Transverse colon (tissue), 4 donors: ENCODE results near the gene KDM6B. TPM values are rescaled to one million over a fixed set of nuclear protein-coding genes. Genes with fewer than 3 reads are reported as not detected.
"Not testable (repeated sequence)": the region's sequence is repeated elsewhere in the genome, so short reads cannot be mapped to it uniquely, and the experiment has no call there.

Source experiments
- DNase-seq: peaks from one replicate; pipeline ENCODE4 v3.0.0-alpha.2; 2019
- H3K27ac ChIP-seq, 4 donors: fragments of 200-600 bp; sonication (generic); 2 replicates each; pipeline ENCODE4 v1.5.1; 2016 to 2018; ENCODE audit warnings: inconsistent platforms in 4 of 4
- H3K27me3 ChIP-seq: fragments of 200-600 bp; sonication (generic); 2 replicates; pipeline ENCODE4 v1.5.1; 2017; ENCODE audit warnings: inconsistent platforms
- H3K36me3 ChIP-seq, 4 donors: fragments of 200-600 bp; sonication (generic); 2 replicates each; pipeline ENCODE4 v1.5.1; 2017 to 2019; ENCODE audit warnings: inconsistent platforms in 4 of 4
- H3K4me1 ChIP-seq, 4 donors: fragments of 200-600 bp; sonication (generic); 2 replicates each; pipeline ENCODE4 v1.5.1; 2017 to 2020; ENCODE audit warnings: inconsistent platforms in 4 of 4
- H3K4me3 ChIP-seq, 4 donors: fragments of 200-600 bp; sonication (generic); 1 replicate in 1 of 4; 2 replicates in 3 of 4; pipeline versions ENCODE4 v1.5.1 to v1.6.1; 2017 to 2019; ENCODE audit warnings: inconsistent platforms in 4 of 4
- H3K9me3 ChIP-seq, 2 donors: fragments of 200-600 bp; sonication (generic); 2 replicates each; pipeline ENCODE4 v1.5.1; 2017 to 2019; ENCODE audit warnings: inconsistent platforms in 2 of 2
- EP300 ChIP-seq: sonication (generic); formaldehyde crosslinking; IDR thresholded peaks from one replicate; pipeline ENCODE4 v1.6.1; 2017; ENCODE audit warnings: antibody characterized with exemption, low read depth
- POLR2A ChIP-seq: fragments of 450-650 bp; IDR thresholded peaks from one replicate; pipeline ENCODE4 v1.6.1; 2016; ENCODE audit warnings: antibody characterized with exemption, mild to moderate bottlenecking, moderate library complexity
- POLR2AphosphoS5 ChIP-seq, 3 donors: sonication (generic); formaldehyde crosslinking; IDR thresholded peaks; one replicate each; pipeline ENCODE4 v1.6.1; 2016; ENCODE audit warnings: antibody characterized with exemption in 3 of 3
- WGBS, 2 donors: methylation state at CpG; one replicate each; pipeline ENCODE4 v1.1.5; 2018; ENCODE audit warnings: low coverage in 1 of 2; 5-methylcytosine and 5-hydroxymethylcytosine counted together
- in situ Hi-C, 4 donors: fragments of 200-750 bp; cut with MboI; loops; one replicate each; pipeline versions ENCODE4 v1.15.0 to v1.15.1; 2017; ENCODE audit warnings: low sequenced_read_pairs in 3 of 4, low pct_ligation_motif_present in 1 of 4, low pct_unique_long_range_greater_than_20kb in 1 of 4
- intact Hi-C: fragments of 100-400 bp; cut with DNase I; formaldehyde crosslinking; loops from one replicate; pipeline ENCODE4 v1.15.1; 2023; ENCODE audit warnings: low total_unique reads
- total RNA-seq, 4 donors: library from RNA; depleted of rRNA; stranded (reverse); fragments of >200 nt; gene quantifications; one replicate each; pipeline ENCODE4 v1.1.0, GENCODE V29; 2016
- TF ChIP-seq, protein P1 (sequence below), 5 experiments: fragments of 200-600 bp in 3 of 5; fragments of 450-650 bp in 2 of 5; sonication (generic) in 3 of 5; IDR thresholded peaks; 1 replicate in 2 of 5; 2 replicates in 3 of 5; pipeline ENCODE4 v1.5.1; 2016 to 2017; ENCODE audit warnings: antibody characterized with exemption in 5 of 5, inconsistent platforms in 3 of 5, mild to moderate bottlenecking in 2 of 5, moderate library complexity in 1 of 5

The KDM6B gene
- total RNA-seq, 4 donors from 2014 or later, result 18.3 to 33.7 (median 30.2) TPM

DNA sequence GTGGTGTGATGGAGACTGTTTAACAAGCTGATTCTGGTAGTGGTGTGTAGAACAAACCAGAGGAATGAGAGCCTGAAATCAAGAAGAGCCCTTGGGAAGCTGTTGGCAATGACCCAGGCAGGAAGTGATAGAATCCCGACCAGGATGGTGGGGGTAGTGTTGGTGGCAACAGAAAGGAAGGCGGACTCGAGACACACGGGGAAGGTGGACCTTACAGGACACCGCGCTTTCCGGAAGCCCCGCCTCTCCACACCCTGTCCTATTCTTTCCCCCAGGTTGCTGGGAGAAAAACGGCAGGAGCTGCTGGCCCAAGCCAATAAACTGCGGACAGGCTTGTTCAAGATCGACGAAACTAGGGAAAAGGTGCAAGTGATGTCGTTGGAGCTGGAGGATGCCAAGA lies 30.0 kb upstream of the KDM6B start:
- H3K27me3 ChIP-seq, result peaks cover 6% of the 10 kb centered on the region
- H3K4me3 ChIP-seq, result no peak overlapping the region
- H3K36me3 ChIP-seq, result no peaks in the 10 kb centered on the region
- 30 to 48% methylated on average over 4 to 13 of the region's 13 CpGs for WGBS, 2 donors
- intact Hi-C loops, result no loop called here
- TF ChIP-seq POLR2AphosphoS5 (IDR thresholded peaks at IDR 0.05), result no peak
- no peak for TF ChIP-seq EP300
- no peak for TF ChIP-seq POLR2A
- TF ChIP-seq, protein P1, sequence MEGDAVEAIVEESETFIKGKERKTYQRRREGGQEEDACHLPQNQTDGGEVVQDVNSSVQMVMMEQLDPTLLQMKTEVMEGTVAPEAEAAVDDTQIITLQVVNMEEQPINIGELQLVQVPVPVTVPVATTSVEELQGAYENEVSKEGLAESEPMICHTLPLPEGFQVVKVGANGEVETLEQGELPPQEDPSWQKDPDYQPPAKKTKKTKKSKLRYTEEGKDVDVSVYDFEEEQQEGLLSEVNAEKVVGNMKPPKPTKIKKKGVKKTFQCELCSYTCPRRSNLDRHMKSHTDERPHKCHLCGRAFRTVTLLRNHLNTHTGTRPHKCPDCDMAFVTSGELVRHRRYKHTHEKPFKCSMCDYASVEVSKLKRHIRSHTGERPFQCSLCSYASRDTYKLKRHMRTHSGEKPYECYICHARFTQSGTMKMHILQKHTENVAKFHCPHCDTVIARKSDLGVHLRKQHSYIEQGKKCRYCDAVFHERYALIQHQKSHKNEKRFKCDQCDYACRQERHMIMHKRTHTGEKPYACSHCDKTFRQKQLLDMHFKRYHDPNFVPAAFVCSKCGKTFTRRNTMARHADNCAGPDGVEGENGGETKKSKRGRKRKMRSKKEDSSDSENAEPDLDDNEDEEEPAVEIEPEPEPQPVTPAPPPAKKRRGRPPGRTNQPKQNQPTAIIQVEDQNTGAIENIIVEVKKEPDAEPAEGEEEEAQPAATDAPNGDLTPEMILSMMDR (IDR thresholded peaks at IDR 0.05), result no peak
- no peaks in the 10 kb centered on the region for H3K9me3 ChIP-seq
- in situ Hi-C loops, result no loop called here
- peaks cover 0 to 14% (median 4%) of the 10 kb centered on the region in 4 donors for H3K4me1 ChIP-seq
- peak; percentile 85 for DNase-seq
- peak overlapping the region; percentile 48 to 73 (median 56) for H3K27ac ChIP-seq

DNA sequence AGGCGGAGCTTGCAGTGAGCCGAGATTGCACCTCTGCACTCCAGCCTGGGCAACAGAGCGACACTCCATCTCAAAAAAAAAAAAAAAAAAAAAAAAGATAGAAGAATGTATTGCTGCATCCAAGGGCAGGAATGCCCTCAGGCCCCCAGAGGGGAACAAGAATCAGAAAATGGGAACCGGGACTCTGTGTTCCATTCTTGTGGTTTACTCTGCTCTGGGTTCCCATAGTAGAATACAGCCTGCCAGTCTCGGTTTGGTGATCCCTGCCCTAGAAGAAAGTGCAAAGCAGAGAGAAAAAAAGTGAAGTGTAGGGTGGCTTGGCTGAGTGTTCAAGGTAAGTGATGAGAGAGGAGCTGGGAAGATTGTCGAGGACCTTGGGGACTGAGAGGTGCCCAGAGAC lies 27.4 kb upstream of the KDM6B start:
- 77 to 87% methylated on average over 5 to 6 of the region's 6 CpGs for WGBS, 2 donors
- in situ Hi-C loops, result no loop called here
- TF ChIP-seq, protein P1 (IDR thresholded peaks at IDR 0.05), result no peak
- TF ChIP-seq POLR2AphosphoS5 (IDR thresholded peaks at IDR 0.05) (no peak), POLR2A (no peak), EP300 (no peak)
- no peaks in the 10 kb centered on the region for H3K9me3 ChIP-seq
- intact Hi-C loops, result no loop called here
- peaks cover 6% of the 10 kb centered on the region for H3K27me3 ChIP-seq
- H3K4me1 ChIP-seq, result peaks cover 0 to 14% (median 4%) of the 10 kb centered on the region in 4 donors
- no peaks in the 10 kb centered on the region for H3K36me3 ChIP-seq
- H3K4me3 ChIP-seq, result no peak overlapping the region
- no peak for DNase-seq
- no peak overlapping the region for H3K27ac ChIP-seq

DNA sequence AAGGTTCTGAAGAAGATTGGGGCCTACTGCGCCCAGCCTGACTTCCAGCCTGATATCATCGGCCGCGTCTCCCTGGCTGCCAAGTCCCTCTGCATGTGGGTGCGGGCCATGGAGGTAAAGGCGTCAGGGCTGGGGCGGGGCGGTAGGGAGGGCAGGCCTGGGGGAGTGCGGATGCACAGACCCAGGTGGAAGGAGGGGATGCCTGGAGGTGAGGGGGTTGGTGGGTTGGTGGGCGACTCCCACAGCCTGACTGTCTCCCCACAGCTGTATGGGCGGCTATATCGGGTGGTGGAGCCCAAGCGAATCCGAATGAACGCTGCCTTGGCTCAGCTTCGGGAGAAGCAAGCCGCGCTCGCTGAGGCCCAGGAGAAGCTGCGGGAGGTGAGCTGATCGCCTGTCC lies 26.8 kb upstream of the KDM6B start:
- WGBS, 2 donors, result 47 to 90% methylated on average over 6 to 21 of the region's 21 CpGs
- Histone ChIP-seq H3K36me3 (no peaks in the 10 kb centered on the region), H3K9me3 (no peaks in the 10 kb centered on the region), H3K4me3 (no peak overlapping the region), H3K4me1 (peaks cover 0 to 14% (median 4%) of the 10 kb centered on the region in 4 donors), H3K27me3 (peaks cover 6% of the 10 kb centered on the region), H3K27ac (no peak overlapping the region)
- intact Hi-C loops (no loop called here), in situ Hi-C loops (no loop called here)
- DNase-seq, result no peak
- TF ChIP-seq POLR2AphosphoS5 (IDR thresholded peaks at IDR 0.05), result no peak
- TF ChIP-seq, protein P1 (IDR thresholded peaks at IDR 0.05), result no peak
- TF ChIP-seq EP300, result no peak

DNA sequence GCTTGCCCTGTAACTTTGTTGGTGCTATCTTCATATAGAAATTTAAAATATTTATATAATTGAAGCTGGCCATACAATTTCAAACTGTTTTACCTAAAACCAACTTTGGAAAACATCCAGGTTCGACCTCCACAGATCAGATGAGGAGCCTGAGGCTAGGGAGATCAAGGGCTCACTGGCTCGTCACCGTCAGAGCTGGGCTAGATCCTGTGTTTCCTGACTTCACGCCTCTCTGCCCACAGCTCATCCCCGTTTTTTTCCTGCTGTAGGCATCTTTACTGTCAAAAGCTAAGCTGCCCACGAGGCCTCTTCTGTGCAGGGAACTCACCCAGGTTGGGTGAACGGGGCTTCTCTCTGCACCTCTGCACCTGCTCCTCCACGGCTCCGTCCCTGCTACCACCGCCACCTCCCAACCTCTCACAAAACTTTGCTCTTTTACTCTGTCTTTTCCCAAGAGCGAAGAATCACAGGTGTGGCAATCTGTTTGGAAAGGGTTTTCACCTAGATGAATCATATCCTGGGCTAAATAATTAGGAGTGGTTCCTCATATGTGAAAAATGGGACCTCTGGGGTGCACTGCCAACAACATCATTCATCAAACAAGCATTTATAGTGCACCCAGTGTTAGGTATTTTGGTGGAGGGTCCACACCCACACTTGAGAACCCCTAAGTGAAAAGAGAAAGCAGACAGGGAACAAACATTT lies 24.8 kb upstream of the KDM6B start:
- Histone ChIP-seq H3K9me3 (no peaks in the 10 kb centered on the region), H3K4me3 (no peak overlapping the region), H3K27ac (no peak overlapping the region), H3K27me3 (peaks cover 6% of the 10 kb centered on the region), H3K36me3 (no peaks in the 10 kb centered on the region), H3K4me1 (peaks cover 0 to 8% (median 4%) of the 10 kb centered on the region in 4 donors)
- 68 to 73% methylated on average over 10 to 11 of the region's 11 CpGs for WGBS, 2 donors
- TF ChIP-seq POLR2AphosphoS5 (IDR thresholded peaks at IDR 0.05), result no peak
- in situ Hi-C loops (no loop called here), intact Hi-C loops (no loop called here)
- no peak for DNase-seq

DNA sequence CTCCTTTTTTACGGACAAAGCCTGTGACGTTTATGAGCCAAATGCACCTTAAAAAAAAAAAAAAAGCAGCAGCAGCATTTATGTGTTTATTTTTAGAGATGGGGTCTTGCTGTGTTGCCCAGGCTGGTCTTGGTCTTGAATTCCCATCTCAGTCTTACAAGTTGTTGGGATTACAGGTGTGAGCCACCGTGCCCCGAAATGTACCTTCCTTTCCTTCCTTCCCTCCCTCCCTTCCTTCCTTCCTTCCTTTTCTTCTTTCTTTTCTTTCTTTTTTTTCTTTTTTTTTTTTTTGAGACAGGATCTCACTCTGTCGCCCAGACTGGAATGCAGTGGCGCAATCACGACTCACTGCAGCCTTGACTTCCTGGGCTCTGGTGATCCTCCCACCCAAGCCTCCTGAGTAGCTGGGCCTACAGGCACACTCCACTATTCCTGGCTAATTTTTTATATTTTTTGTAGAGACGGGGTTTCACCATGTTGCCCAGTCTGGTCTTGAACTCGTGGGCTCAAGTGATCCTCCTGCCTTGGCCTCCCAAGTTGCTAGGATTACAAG lies 24.1 kb upstream of the KDM6B start:
- H3K27ac ChIP-seq, intact Hi-C loops, H3K27me3 ChIP-seq, H3K4me3 ChIP-seq, H3K36me3 ChIP-seq, DNase-seq, H3K9me3 ChIP-seq, H3K4me1 ChIP-seq: not testable (repeated sequence)
- WGBS, 2 donors, result 67 to 81% methylated on average over 2 to 9 of the region's 9 CpGs
- in situ Hi-C loops, result loop anchor here in 1 of 4 donors (10.0 kb wide), 1 partner anchor 65 kb away; no protein-coding TSS in a partner anchor
